HG03103 (cell line): ENCODE measurements around the gene ZNF512B.
A peak's percentile ranks its signal among the peaks of the same experiment; 100 is the strongest.
"Not testable (repeated sequence)": the region's sequence is repeated elsewhere in the genome, so short reads cannot be mapped to it uniquely, and the experiment has no call there.

Experiments
- ATAC-seq: cut with Tn5 transposase; IDR thresholded peaks from one replicate; pipeline ENCODE4 v1.9.1; 2021; ENCODE audit warnings: low read depth; ENCODE audit not compliant: unreplicated experiment

ZNF512B gene

DNA sequence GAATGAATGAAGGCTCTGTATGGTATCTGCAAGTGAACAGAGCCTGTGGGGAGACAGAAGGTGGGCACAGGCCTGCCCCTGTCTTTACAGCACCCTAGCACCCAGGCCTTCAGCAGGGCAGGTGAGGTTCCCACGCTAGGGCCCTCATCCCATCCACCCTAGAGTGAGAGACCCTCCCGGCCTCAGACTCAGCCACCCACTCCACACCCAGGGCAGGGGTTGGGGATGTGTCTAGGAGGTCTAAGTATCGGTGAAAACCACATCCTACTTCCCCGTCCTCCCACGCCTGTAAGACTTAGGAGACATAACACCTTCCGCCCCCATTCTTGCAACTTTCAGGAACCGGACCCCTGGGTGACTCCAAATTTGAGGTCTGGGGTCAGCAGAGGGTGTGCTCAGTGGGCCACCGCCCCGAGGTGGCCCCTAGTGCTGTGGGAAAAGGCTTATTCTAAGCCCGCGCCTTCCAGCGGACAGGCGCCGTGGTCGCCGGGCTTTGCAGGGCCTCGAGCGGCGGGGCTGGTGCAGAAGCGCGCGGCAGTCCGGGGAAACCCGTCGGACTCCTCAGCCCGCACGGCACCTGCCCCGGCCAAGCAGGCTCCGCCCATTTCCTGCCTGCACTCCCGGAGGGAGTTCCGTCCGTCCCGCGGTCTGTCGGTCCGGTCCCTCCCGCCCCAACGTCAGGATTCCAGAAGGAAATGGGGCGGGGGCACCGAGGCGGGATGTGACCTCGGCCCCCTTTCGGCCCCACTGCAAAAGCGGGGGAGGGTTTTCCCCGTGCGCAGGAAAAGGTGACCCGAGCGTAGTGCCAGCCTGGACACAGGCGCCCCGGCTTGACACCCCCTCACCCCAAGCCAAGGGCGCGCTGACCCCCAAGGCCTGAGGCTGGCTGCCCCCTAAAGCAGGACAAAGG lies 8.8 kb upstream of the ZNF512B start:
- peak; percentile 40 for ATAC-seq

DNA sequence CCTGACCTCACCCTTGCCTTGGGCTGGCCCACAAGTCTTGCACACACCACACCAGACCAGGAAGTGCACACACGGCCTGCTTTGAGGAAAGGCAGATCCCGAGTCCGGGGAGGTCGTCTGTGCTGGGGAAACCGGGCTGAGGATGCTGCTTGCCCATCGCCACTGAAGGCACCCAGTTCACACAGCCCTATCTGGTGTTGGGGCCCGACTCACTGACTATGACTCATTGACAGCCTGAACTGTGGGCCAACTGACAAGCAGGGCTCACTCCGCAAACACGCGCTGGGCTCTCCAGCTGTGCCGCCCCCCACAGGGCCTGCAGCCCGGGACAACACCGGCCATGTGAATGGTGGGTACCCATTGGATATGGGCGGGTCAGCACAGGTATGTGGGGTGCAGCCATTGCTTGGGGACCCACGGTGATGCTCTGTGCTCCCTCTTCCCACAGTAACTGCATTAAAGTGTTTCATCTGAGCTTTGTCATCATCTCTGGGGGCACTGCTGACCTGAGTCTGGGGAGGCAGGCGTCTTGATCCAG lies 8.1 kb upstream of the ZNF512B start:
- no peak for ATAC-seq

- no peak for ATAC-seq
Observed at GRCh38 chr20:63976980-63977738, 7.4 kb upstream of the ZNF512B start.

DNA sequence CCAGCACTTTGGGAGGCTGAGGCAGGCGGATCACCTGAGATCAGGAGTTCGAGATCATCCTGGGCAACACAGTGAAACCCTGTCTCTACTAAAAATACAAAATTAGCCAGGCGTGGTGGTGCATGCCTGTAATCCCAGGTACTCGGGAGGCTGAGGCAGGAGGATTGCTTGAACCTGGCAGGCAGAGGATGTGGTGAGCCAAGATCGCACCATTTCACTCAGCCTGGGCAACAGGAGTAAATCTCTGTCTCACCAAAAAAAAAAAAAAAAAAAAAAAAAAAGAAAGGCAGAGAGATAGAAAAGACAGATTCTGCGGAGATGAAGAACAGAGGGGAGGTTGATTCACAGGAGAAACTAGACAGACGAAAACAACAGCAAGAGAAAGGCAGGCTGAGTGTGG lies 6.8 kb upstream of the ZNF512B start:
- ATAC-seq, result not testable (repeated sequence)

- no peak for ATAC-seq
Observed at GRCh38 chr20:63974402-63975200, 4.9 kb upstream of the ZNF512B start.

DNA sequence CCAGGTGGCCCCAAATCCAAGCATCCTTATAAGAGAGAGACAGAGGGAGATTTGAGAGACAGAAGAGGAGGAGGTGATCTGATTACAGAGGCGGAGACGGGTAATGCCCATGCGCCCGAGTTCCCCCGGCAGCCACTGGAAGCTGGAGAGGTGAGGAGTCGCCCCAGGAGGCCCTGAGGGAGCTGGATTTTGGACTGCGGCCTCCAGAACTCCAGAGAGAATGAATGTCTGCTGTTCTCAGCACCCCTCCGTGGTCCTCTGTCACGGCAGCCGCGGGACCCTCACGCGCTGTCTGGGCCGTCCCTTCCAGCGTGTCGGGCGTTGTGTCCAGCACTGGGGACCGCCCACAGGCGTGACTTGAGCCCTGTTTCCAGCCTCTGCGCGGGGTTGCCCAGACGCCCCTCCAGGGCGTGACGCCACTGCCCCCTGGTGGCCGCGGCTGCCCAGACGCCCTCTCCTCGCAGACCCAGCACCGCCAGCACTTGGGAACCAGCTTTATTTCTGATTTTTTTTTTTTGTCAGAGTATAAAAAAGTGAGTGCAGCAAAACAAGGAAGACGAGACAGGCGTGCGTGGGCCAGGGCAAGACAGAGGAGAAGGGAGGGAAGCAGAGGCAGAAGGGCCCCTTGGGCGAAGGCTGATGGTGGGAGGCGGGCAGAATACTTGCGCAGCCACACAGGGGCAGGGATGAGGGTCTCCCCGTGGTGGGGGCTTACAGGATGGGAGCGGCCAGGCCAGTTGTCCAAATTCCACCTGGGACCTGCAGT lies 4.1 kb upstream of the ZNF512B start:
- ATAC-seq, result no peak

DNA sequence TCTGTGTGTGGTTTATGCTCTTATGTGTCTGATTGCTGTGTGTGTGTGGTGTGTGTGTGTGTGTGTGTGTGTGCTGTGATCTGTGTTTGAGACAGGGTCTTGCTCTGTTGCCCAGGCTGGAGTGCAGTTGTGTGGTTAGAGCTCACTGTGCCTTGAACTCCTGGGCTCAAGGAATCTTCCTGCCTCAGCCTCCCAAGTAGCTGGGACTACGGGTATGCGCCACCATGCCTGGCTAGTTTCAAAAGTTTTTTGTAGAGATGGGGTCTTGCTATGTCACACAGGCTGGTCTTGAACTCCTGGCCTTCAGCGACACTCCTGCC lies 3.4 kb upstream of the ZNF512B start:
- no peak for ATAC-seq

- ATAC-seq, result no peak
Observed at GRCh38 chr20:63972312-63973159, 2.8 kb upstream of the ZNF512B start.

DNA sequence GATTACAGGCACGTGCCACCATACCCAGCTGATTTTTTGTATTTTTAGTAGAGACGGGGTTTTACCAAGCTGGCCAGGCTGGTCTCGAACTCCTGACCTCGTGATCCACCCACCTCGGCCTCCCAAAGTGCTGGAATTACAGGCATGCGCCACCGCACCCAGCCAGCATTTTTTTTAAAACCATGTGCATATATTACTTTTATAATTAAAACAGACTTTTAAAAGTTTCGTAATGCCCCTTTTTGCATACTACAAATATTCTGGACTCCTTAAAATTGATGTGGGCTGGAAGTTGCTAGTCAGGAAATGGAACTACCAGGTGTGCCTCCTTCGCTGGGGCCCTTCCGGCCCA lies 2.2 kb upstream of the ZNF512B start:
- not testable (repeated sequence) for ATAC-seq

DNA sequence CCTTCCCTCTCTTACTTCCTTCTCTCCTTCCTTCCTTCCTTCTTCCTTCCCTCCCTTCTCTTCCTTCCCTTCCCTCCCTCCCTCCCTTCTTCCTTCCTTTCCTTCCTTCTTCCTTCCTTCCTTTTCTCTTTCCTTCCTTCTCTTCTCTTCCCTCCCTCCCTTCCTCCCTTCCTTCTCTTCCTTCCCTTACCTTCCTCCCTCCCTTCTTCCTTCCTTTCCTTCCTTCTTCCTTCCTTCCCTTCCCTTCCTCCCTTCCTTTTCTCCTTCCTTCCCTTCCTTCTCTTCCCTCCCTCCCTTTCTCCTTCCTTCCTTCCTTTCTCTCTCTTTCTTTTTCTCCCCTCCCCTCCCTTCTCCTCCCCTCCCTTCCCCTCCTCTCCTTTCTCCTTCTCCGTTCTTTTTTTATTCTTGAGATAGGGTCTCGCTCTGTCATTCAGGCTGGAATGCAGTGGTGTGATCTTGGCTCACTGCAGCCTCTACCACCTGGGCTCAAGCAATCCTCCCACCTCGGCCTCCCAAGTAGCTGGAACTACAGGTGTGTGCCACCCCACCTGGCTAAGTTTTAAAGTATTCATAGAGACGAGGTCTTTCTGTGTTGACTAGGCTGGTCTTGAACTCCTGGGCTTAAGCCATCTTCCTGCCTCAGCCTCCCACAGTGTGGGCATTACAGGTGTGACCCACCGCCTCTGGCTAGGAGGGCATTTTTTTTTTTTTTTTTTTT lies 1.1 kb upstream of the ZNF512B start:
- ATAC-seq, result no peak

GRCh38 chr20:63968928-63969760 lies 586 bp downstream of the ZNF512B start:
- no peak for ATAC-seq

- no peak for ATAC-seq
Observed at GRCh38 chr20:63968136-63968927, 1.4 kb downstream of the ZNF512B start.

DNA sequence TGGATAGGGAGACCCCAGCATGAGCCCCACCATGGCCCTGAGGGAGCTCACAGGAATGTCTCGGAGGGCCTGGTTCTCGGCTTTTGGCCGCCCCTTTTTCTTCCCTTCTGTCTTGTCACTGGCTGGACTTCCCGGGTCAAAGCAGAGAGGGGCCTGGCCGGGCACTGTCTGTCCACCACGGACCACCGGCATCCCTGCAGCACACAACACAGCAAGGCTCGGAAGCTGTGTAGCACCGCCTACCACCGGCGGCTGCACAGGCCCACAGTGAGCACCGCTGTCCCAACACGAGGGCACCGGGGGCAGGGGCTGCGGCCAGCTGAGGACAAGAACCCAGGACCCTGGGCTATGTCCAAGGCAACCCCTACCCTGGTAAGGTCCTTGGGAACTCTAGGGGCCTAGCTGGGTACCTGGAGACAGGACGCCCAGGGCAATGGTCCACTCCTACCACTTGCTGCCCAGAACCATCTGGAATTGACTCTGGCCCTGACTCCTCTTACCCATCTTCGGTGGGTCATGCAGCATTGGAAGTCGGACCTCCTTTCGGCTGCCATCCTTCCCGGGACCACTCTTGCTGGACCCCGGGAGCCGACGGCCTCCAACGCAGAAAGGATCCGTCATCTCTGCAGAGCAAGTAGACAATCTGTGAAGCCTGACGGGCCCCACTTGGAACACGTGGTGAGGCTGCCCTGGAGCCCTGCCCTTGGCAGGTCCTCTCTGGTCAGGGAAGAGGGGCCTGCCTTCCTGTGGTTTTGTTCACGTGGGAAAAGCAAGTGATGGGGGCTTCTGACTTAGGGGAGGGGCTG lies 2.2 kb downstream of the ZNF512B start:
- no peak for ATAC-seq

- no peak for ATAC-seq
Observed at GRCh38 chr20:63966944-63967322, 2.8 kb downstream of the ZNF512B start.

DNA sequence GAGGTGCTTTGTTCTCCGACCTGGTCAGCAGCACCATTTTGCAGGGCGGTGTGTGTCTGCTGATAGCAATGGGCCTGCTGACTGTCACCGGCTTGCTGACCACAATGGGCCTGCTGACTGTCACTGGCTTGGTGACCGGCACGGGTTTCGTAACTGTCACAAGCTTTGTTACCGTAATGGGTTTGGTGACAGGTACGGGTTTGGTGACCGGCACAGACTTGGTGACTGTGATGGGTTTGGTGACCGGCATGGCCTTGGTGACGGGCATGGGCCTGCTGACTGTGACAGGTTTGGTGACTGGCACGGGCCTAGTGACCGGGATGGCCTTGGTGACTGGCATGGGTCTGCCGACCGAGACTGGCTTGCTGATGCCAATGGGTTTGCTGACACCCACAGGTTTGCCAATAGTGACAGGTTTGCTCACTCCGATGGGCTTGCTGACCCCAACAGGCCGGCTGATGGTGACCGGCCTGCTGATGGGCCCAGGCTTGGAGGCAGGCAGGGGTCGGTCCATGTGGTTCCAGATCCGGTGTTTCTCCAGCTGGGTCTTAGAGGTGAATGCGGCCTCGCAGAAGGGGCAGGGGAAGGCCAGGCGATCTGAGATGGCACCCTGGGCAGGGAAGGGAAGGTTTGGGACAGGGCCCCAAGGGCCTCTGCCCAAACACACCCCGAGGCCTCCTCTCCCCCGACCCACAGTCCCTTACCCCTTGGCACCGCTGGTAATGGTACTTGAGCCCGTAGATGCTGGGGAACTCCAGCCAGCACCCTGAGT lies 3.4 kb downstream of the ZNF512B start:
- no peak for ATAC-seq

- ATAC-seq, result no peak
Observed at GRCh38 chr20:63964412-63964811, 5.3 kb downstream of the ZNF512B start.
